Endothelial cell of umbilical vein (primary cell): ENCODE results near the gene PLCXD3. TPM values are rescaled to one million over a fixed set of nuclear protein-coding genes. Genes with fewer than 3 reads are reported as not detected.

Source experiments
- BruUV-seq: library from RNA; stranded (reverse); fragments of 400-500 nt; replicated peaks from 2 replicates; lab custom pipeline; 2021; lab: Mats Ljungman, UMichigan
- CTCF ChIA-PET: fragments of 300-600, 350-600 bp; sonication (Branson Sonifier 250); formaldehyde crosslinking; loops from one replicate; lab custom pipeline; 2021; ENCODE audit warnings: antibody characterized with exemption, inconsistent platforms; lab: Charles Lee
- POLR2A ChIA-PET: fragments of 300-600, 350-600 bp; sonication (Branson Sonifier 250); formaldehyde crosslinking; loops from one replicate; lab custom pipeline; 2021; ENCODE audit warnings: antibody characterized with exemption, inconsistent platforms; lab: Charles Lee
- DNase-seq: peaks from one replicate; pipeline ENCODE4 v3.0.0-alpha.2; 2011; ENCODE audit warnings: low read depth, low spot score
- FAIRE-seq: peaks from 2 replicates; lab custom pipeline; 2011; peaks lifted over from hg19 to GRCh38; lab: Jason Lieb, UNC
- H2AFZ ChIP-seq: 2 replicates; pipeline ENCODE4 v1.6.0; 2012; ENCODE audit warnings: low read depth, low read length, control low read depth, inconsistent platforms
- H3K27ac ChIP-seq: 2 replicates; pipeline ENCODE4 v1.5.1; 2011; ENCODE audit warnings: low read depth, mild to moderate bottlenecking, control low read depth, low read length, moderate library complexity; ENCODE audit not compliant: insufficient read depth
- H3K27me3 ChIP-seq, 2 experiments: 2 replicates each; pipeline versions ENCODE4 v1.6.0 to v1.6.1; 2011; ENCODE audit warnings: low read length in 2 of 2, mixed read lengths in 1 of 2; ENCODE audit not compliant: control insufficient read depth in 2 of 2, insufficient read depth in 2 of 2
- H3K36me3 ChIP-seq, 2 experiments: 2 replicates in 1 of 2; 3 replicates in 1 of 2; pipeline ENCODE4 v1.5.1; 2011; ENCODE audit warnings: low read length in 2 of 2, mild to moderate bottlenecking in 1 of 2, moderate library complexity in 1 of 2; ENCODE audit not compliant: control insufficient read depth in 2 of 2, insufficient read depth in 2 of 2; ENCODE audit errors: extremely low read depth in 1 of 2
- H3K4me1 ChIP-seq: 3 replicates; pipeline ENCODE4 v1.5.1; 2011; ENCODE audit warnings: mild to moderate bottlenecking, low read length; ENCODE audit not compliant: control insufficient read depth, insufficient read depth; ENCODE audit errors: extremely low read depth
- H3K4me2 ChIP-seq: 2 replicates; pipeline ENCODE4 v1.6.1; 2011; ENCODE audit warnings: low read length, control low read depth, mixed read lengths; ENCODE audit not compliant: insufficient read depth
- H3K4me3 ChIP-seq, 3 experiments: fragments of 200-600 bp in 1 of 3; sonication (generic), shearing (Covaris generic) in 1 of 3; replicated peaks in 1 of 3; 2 replicates each; pipeline ENCODE4 v1.5.1; 2011 to 2016; ENCODE audit warnings: control low read depth in 3 of 3, low read length in 3 of 3, mild to moderate bottlenecking in 2 of 3, inconsistent platforms in 1 of 3, low read depth in 1 of 3, moderate library complexity in 1 of 3; ENCODE audit not compliant: insufficient read depth in 1 of 3
- H3K79me2 ChIP-seq: 2 replicates; pipeline ENCODE4 v1.6.0; 2012; ENCODE audit warnings: low read length, inconsistent platforms; ENCODE audit not compliant: control insufficient read depth, insufficient read depth
- H3K9ac ChIP-seq: replicated peaks from 2 replicates; pipeline ENCODE3; 2011; ENCODE audit warnings: low read length, control low read depth; ENCODE audit not compliant: insufficient read depth; ENCODE audit errors: extremely low read depth
- H3K9me1 ChIP-seq: replicated peaks from 3 replicates; pipeline ENCODE4 v1.6.0; 2011; ENCODE audit warnings: mild to moderate bottlenecking, low read length; ENCODE audit not compliant: control insufficient read depth, insufficient read depth; ENCODE audit errors: extremely low read depth
- H3K9me3 ChIP-seq: replicated peaks from 2 replicates; pipeline ENCODE4 v1.5.1; 2012; ENCODE audit warnings: low read length, inconsistent platforms; ENCODE audit not compliant: control insufficient read depth, insufficient read depth
- H4K20me1 ChIP-seq: replicated peaks from 2 replicates; pipeline ENCODE3; 2011; ENCODE audit warnings: mild to moderate bottlenecking, low read length; ENCODE audit not compliant: control insufficient read depth, insufficient read depth; ENCODE audit errors: extremely low read depth
- CTCF ChIP-seq, 2 donors: IDR thresholded peaks; 1 replicate in 1 of 2; 2 replicates in 1 of 2; pipeline ENCODE4 v1.5.1; 2011; ENCODE audit warnings: low read length in 2 of 2, mild to moderate bottlenecking in 2 of 2, moderate library complexity in 2 of 2, control low read depth in 1 of 2, inconsistent platforms in 1 of 2, low read depth in 1 of 2; ENCODE audit not compliant: insufficient read depth in 1 of 2; ENCODE audit errors: extremely low read depth in 1 of 2
- EZH2 ChIP-seq: IDR thresholded peaks from 2 replicates; pipeline ENCODE4 v1.6.1; 2012; ENCODE audit warnings: borderline replicate concordance, low read depth, mild to moderate bottlenecking, moderate library complexity, low read length, inconsistent platforms; ENCODE audit not compliant: severe bottlenecking
- FOS ChIP-seq: IDR thresholded peaks from 2 replicates; pipeline ENCODE4 v1.6.1; 2011; ENCODE audit warnings: mild to moderate bottlenecking, low read length, moderate library complexity, borderline replicate concordance; ENCODE audit not compliant: insufficient read depth
- GATA2 ChIP-seq: IDR thresholded peaks from 2 replicates; pipeline ENCODE4 v1.7.0; 2011; ENCODE audit warnings: low read depth, mild to moderate bottlenecking, moderate library complexity, mixed read lengths, low read length; ENCODE audit not compliant: insufficient read length, insufficient read depth
- JUN ChIP-seq: IDR thresholded peaks from 2 replicates; pipeline ENCODE4 v1.6.1; 2011; ENCODE audit warnings: borderline replicate concordance, low read depth; ENCODE audit not compliant: insufficient read length, insufficient read depth
- MYC ChIP-seq: IDR thresholded peaks from one replicate; pipeline ENCODE4 v1.6.1; 2011; ENCODE audit warnings: mild to moderate bottlenecking, low read depth, low read length
- POLR2A ChIP-seq: IDR thresholded peaks from 2 replicates; pipeline ENCODE4 v1.6.1; 2012; ENCODE audit warnings: low read depth, mild to moderate bottlenecking, control low read depth, low read length
- POLR2AphosphoS5 ChIP-seq: IDR thresholded peaks from 2 replicates; pipeline ENCODE4 v1.6.1; 2012; ENCODE audit warnings: low read depth, mild to moderate bottlenecking, control low read depth, low read length, moderate library complexity; ENCODE audit not compliant: insufficient read depth
- dilution Hi-C: fragments of 300-500 bp; cut with MboI; formaldehyde crosslinking; loops from one replicate; pipeline ENCODE4 v1.15.0; 2019; ENCODE audit warnings: low sequenced_read_pairs; ENCODE audit not compliant: extremely low pct_ligation_motif_present
- intact Hi-C: fragments of 100-400 bp; cut with micrococcal nuclease; formaldehyde crosslinking; loops from one replicate; pipeline ENCODE4 v1.10.0; 2022
- polyA plus RNA-seq, 4 experiments: library from polyadenylated mRNA; depleted of rRNA in 3 of 4; stranded (reverse) in 3 of 4; unstranded in 1 of 4; fragments of >200 nt; gene quantifications; 2 replicates each; pipeline versions ENCODE4 v1.2.1 to v1.2.3, GENCODE V29; 2011 to 2012; ENCODE audit warnings: missing spikeins in 1 of 4
- total RNA-seq: library from RNA; stranded (reverse); gene quantifications from 2 replicates; pipeline ENCODE4 v1.2.3, GENCODE V29; 2021
- TF ChIP-seq, protein P1 (sequence below): IDR thresholded peaks from 2 replicates; pipeline ENCODE4 v1.6.1; 2011; ENCODE audit not compliant: insufficient read depth, insufficient read length

The PLCXD3 gene
- total and polyA plus RNA-seq, 2 donors (not counting 3 experiments of a cell fraction or from before 2014, with no cell fraction given): not detected

DNA sequence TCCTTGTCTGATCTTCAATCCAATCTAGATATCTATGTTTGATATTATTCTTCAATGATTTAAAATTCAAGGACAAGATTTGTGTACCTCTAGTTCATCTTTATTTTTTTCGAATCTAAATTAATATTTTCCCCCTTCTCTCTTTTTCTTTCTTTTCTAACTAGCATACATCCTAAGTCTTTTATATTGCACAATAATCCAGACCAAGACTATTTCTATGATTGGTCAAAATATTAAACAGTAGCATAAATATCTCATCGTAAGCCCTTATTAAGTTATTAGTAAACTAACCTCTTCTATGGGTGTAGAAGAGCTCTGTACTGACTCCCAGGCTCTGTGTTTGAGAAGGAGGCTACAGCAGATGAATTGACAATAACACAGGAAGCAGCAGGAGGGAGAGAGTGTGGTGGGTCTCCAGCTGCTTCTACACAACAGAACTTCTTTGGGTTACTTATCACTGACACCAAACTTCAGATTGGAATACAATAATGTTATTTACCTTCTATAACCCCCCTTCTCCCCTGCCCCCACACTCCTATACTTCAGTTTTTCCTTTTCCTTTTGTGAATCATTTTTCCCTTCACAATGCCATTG lies 11.9 kb upstream of the PLCXD3 start:
- no peak overlapping the region for H3K9ac ChIP-seq
- no peak for DNase-seq
- no peaks in the 10 kb centered on the region for H3K4me1 ChIP-seq
- no peak for FAIRE-seq
- H4K20me1 ChIP-seq: no peaks in the 10 kb centered on the region
- H3K4me3 ChIP-seq: no peak overlapping the region
- POLR2A ChIA-PET: no interaction called here
- CTCF ChIA-PET: no interaction called here
- H3K4me2 ChIP-seq: no peak overlapping the region
- no peaks in the 10 kb centered on the region for H3K79me2 ChIP-seq
- BruUV-seq: no TSS peak
- dilution Hi-C loops: no loop called here
- intact Hi-C loops: no loop called here
- H3K9me1 ChIP-seq: no peaks in the 10 kb centered on the region
- TF ChIP-seq JUN (no peak), POLR2A (no peak), CTCF (IDR thresholded peaks at IDR 0.05; ENCODE audit: extremely low read depth in 1 of 2, insufficient read depth in 1 of 2, low read depth in 1 of 2, low read length in 2 of 2) (no peak), GATA2 (no peak), POLR2AphosphoS5 (no peak), EZH2 (no peak), MYC (no peak), FOS (no peak)
- TF ChIP-seq, protein P1, sequence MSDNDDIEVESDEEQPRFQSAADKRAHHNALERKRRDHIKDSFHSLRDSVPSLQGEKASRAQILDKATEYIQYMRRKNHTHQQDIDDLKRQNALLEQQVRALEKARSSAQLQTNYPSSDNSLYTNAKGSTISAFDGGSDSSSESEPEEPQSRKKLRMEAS: no peak
- H3K9me3 ChIP-seq: no peaks in the 10 kb centered on the region
- H3K27ac ChIP-seq: no peak overlapping the region
- no peak overlapping the region for H2AFZ ChIP-seq
- no peaks in the 10 kb centered on the region for H3K27me3 ChIP-seq
- H3K36me3 ChIP-seq: no peaks in the 10 kb centered on the region
